GM21737 (cell line): ENCODE measurements around the gene EMX1.

Experiments
- ATAC-seq: cut with Tn5 transposase; IDR thresholded peaks from one replicate; pipeline ENCODE4 v1.9.1; 2021; ENCODE audit warnings: mild to moderate bottlenecking, moderate library complexity; ENCODE audit not compliant: unreplicated experiment

EMX1 gene

DNA sequence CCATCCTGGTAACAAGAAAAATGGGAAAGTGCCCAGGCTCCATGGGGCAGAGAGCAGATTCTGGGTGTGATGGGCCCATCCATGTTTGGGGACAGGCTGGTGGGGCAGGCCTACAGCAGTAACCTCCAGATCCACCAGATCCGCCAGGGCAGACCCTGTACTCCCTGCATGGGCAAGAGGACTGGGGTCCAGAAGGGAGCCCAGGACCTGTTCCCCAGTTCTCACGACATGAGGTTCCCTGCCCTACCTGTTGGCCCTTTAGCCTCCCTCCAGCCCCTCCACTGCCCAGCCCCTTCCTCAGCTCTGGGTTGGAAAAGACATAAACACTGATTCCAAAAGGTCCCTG lies 38.7 kb downstream of the EMX1 start:
- no peak for ATAC-seq

DNA sequence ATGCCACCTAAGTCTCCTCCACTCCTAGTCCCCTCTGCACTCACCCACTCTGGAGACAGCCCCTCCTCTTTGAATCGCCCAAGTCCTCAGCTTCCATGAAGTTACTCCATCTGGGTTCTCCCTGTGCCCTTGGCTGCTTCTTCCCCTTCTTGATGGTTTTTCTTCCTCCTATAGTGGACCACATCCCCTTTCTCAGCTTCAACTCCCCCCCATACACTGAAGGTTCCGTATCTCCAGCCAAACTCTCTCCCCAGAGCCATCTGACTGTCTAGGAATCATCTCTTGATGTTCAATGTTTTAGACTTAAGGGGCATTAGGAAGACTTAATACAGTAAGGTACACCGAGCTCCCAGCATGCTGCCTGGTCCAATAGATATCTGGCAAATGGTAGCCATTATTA lies 39.6 kb downstream of the EMX1 start:
- ATAC-seq, result no peak

DNA sequence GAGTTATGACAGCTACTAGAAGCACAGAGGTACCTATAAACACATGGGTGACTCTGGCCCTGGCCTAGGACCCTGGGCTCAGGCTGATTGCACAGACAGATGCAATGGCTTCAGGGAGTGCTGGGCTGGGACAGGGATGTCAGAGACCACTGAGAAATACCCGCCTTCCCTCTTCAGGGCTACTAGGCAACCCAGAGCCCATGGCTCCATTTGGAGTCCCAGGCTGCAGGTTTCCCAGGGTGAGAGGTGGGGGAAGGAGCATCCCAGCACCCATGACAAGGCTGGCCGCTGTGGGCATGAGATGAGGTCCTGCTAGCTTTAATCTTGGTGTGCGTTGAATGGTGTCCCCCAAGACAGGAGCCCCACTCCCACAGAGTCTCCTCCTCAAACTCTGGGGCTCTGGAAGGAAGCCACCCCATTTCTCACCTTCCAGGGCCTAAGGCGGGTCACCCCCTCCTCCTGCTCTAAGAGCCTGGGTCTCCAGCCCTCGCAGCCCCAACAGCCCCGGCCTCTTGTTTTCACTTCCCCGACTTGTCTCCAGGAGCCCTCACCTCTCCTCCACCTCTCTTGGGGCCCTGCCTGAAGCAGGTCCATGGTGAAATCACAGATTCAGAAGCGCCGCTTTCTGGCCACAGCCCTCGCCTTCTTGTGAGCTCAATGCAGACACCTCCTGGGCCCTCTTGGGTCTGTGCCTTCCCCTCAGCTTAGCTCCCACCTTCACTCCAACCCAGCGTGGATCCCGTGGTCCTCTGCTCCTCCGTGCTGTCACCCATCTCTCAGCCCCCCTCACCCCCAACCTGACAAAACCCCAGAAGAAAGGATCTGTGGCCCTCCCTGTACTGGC lies 41.4 kb downstream of the EMX1 start:
- ATAC-seq, result no peak

DNA sequence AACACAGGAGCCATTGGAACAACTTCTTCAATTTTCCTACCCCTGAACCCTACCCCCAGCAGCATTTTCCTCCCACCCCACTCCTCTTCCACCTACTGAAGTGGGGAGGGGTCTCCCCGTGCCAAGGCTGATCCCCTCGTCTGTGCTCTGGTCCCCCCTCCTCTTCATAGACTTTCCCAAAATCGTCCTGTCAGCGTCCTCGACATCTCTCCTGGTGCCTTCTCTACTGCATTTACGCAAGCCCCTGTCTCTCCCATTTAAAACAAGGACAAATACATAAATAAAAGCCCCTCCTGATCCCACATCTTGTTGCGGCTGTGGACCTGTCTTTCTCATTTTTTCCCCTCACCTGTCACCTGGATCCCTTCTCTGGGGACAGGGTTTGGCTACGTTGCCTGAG lies 42.2 kb downstream of the EMX1 start:
- no peak for ATAC-seq

DNA sequence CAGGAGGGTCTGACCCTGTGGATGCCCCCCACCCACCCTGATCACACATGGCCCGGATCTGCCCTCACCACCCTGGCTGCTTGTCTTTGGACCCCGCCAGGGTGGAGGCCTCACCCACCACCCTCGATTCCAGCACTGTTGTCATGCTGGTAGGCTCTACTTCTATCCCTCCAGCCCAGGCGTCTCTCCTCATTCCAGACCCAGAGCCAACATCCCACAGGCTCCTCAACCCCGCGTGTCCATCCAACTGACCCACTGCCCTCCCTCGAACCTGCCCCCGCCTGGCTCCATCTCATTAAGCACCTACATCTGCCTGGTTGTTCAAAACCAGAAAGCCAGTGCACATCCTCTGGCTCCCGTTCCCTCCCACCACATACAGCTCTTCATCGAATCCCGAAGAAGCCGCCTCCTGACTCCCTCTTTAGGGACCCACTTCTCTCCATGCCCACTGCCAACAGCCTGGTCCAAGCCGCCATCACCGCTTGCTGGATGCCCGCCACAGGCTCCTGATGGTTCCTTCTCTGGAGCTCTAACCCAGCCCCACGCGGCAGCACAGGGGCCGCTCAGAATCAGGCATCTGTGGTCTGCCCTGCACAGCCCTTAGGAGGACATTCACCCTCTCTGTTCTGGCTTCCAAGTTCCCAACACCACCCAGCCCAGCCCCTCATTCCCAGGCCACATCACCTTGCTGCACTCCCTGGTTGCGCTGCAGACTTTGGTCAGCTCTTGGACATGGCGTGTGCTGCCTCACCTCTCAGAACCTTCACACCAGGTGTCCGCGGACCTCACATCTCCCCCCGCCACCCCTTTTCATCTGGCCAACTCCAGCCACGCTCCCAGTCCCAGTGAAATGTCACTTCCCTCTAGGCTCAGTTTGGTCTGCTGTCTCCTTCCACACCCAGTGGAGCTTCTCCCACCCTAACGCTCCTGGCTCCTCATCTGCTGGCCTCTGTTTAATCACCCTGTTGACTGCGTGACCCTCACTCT lies 43.0 kb downstream of the EMX1 start:
- ATAC-seq, result no peak

DNA sequence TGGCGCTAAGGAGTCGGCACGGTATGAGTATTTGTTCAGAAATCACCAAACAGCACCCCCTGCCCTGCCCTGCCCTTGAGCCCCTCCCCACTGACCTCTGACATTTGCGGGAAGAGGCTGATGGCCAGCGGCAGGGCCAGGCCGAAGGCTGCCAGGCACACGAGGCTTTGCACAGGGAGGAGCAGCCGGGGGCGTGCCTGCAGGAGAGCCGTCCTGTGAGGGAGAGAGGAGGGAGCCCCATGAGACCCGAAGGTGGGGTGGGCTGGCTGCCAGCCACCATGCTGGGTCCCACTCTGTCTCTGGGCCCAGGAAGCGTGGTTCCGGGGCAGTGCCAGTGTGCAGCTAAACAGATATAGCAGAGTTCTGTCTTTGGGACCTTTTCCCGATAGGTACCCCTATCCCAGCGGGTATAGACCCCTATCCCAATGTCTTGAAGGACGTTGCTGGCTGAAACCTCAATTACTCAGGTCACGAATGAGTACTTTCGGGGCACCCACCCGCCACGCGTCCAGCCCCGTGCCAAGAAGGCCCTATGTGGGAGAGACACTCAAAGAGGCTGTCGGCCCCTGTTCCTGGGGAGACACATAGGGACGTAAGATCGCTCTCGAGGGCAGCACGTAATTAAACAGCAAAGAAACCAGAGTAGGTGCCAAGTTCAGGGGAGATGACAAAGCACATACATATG lies 43.9 kb downstream of the EMX1 start:
- no peak for ATAC-seq

DNA sequence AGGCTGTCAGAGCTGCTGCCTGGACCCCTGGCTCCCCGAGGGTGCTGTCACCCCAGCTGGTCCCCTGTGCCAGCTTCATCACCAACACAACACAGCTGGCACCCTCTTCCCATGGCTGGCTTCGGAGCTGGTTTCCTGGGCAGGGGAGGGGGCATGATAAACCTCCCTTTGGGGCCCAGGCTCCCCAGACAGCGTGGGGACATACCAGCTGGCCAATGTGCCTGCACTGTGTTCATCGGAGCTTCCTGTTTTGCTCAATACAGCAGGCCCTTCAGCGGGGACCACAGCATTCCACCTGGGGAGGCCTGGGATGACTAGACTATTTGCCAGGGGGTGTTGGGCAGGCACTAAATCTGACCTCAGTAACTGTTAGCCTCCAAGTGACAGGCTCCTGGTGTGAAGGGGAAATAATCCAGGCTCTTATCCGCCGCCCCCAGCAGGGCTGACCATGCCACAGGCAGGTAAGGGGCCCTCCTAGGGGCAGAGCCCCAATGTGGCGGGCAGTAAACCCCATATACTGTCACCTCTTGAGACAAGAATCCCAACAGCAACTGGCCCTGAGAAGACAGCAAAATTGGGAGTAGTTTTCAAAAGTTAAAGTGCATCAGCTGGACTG lies 44.6 kb downstream of the EMX1 start:
- no peak for ATAC-seq

DNA sequence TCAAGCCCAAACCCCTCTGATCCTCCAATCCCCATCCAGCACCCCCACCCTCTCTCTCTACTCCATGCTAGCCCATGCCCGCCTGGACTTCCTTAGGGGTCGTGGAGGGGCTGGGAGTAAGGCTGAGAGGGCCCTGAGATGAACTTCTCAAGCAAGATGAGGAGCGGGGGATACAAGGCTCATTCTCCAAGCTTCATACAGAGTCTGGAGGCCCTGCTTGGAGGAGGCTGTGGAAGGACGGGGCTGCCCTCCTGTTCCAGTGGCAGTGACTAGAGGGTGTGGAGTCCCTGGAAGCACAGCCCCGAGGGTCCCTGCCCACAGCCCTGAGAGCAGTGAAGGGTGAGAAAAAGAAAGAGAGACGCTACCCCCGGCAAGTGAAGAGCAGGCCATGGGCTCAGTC lies 45.6 kb downstream of the EMX1 start:
- ATAC-seq, result no peak

DNA sequence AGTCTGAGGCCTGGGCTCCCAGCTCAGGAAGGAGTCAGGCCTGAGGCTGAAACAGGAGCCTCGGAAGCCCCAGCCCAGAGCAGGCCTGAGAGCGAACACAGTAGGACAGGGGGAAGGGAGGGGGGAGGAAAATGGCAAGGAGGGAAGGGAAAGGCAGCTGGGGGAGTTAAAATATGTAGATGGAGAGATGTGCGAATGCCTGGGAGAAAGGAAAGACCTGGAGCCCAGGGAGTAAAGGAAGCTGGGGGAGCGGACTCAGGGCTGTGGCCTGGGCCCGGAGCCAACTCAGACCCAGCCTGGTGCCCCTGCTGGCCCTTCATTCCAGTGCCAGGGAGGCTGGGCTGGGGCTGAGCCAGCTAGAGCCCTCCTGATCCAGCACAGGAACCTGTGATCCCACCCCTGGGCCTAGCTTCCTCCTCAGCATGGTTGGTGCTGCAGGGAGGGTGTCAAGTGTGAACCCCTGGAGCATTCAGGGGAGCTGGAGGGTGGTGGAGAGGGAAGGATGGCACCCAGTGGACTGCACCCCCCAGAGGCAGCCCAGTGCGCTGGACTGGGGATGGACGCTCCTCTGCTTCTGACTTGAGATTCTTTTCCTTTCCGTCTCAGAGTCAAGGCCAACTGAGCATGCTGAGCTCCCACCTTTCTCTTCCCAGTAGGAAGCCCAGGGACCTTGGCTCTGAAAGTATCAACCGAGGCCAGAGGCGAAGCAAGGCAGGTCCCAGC lies 46.3 kb downstream of the EMX1 start:
- ATAC-seq, result no peak

DNA sequence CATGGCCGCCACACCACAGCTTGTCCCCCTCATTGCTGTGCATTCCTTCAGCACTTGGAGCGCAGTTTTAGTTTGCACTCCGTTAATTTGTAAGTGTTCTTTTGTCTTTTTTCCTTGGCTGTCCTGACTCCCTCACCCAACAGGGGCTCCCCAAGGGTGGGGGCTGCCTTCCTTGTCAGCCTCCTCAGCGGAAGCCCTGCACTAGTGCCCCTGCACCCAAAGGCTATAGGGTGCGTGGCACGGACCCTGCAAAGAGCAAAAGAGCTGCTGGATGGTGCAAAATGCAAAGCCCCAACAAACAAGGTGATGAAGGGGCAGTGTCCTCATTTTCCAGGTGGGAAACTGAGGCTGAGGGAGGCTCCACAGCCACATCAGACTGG lies 46.8 kb downstream of the EMX1 start:
- ATAC-seq, result no peak

DNA sequence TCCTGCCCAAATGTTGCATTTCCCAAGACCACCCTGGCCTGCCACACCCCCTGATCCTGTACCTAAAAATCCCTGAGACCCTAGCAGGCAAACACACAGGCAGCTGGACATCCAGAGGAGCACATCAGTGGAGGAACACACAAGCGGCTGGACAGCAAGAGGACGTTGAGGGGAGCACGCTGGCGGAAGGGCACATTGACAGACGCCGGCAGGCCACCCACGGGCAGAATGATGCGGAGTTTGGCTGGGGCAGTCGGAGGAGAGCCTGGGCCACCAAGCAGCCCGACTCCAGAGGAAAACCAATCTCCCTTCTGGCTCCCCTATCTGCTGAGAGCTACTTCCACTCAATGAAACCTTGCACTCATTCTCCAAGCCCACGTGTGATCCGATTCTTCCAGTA lies 47.7 kb downstream of the EMX1 start:
- no peak for ATAC-seq

DNA sequence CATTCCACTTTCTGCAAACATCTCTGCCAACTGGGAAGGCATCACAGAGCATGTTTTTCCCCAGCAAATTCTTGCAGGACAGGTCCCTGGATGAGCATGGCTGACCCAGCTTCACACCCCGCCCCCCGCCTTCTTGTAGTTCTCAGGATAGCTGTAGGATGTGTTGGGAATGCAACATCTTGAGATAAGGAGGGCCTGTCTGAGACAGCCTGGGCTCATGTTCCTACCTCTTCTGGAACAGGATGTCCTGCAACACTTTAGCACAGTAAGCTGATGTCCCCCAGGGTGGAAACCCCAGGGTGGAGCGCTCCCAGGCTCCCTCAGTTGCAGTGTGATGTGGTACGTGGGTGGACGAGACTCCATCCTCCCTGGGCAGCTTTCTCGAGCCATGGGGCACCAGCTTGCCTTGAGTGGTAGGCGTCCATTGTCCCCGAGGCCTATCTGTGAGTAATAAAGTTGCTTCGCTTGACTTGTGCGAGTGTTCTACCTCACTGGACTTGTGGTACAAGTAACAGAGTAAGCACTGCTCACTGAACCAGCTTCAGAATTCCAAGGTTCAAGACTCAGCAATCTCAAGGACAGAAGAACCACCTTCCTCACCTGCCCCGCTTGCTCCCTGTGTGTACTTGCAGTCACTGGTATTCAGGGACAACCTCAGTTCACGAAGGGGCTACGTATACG lies 48.6 kb downstream of the EMX1 start:
- ATAC-seq, result no peak

DNA sequence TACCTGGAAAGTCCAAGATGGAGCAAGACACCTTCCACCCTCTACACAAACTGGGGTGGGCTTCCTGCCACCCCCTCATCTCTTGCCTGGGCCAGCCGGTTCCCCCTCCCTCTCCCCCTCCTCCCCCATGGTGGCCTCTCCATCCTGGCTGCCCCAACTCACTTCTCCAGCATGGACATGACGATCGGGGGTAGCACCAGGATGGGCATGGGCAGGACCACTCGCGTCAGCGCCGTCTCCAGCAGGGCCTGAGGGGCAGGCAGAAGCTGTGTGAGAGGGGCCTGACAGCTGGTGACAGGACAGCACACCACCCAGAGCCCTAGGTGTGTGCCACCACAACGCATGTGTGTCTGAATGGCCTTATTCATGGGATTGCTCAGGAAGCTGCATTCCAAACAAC lies 51.0 kb downstream of the EMX1 start:
- ATAC-seq, result no peak

DNA sequence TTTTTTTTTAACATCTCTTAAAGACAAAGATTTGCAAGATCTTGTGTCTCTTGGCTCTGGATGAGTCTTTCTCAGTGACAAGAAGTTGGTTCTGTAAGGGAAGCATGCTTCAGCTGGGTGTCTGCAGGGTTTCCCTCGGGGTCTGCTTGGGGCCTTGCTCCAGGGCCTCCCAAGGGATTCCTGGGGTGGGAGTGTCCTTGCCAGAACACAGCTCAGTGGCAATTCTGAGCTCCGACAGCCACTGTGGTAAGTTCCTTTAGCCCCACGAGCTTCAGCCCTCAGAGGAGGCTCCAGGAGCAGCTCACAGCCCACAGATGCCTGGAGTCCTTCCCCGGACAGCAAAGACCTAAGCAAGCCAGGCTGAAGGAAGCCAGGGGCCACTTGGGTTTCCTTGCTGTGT lies 52.4 kb downstream of the EMX1 start:
- no peak for ATAC-seq

DNA sequence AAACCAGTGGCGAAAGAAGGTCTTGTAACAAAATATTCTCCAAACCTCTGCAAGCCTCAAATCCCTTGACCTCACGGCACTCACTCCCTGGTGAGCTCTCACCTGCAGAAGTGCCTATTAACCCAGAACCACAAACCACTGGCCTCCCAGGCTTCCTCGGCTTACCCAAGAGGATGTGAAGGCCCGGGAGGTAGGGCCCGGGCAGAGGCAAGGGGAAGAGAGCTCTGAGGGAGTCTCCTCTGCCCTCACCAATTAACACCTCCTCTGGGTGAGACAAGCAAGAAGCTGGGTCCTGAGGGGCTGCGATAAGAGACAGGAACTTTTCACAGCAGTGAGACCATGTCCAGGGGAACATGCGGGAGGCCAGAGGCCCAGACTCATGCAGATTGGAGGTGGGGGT lies 53.7 kb downstream of the EMX1 start:
- no peak for ATAC-seq

DNA sequence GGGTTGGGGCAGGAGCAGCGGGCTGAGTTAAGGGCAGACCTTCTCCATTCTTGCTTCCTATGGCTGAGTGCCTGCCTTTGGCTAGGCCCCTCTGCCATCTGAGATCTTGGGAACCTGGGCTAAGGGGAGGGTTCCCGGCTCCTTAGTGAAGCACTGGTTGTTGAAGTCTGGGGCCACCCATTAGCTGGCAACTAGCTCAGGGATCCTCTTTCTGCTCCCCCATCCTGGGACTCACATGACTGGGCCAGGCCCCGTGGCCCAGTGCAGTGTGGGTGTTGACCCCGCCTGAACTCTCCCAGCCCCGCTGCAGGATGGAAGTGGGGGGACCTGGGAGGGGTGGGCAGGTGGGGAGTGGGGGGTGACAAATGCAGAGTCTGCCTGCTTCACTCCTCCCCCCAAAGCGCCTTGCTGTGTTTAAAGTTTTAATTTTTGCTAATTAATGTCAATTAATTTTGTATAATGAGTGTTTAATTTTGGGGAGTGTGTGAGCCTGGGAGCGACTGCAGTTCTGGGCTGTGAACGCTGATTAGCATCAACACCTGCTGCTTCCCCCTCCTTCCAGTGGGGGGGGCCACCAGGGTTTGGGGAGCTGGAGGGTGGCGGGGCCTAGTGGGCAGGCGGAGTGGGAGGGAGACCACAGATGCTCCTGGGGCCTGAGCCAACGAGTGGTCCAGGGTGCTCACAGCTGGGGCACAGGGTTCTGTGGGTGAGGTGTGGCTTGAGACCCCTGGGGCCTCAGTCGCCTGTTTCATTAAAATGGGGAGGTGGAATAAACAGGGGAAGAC lies 55.2 kb downstream of the EMX1 start:
- ATAC-seq, result no peak

DNA sequence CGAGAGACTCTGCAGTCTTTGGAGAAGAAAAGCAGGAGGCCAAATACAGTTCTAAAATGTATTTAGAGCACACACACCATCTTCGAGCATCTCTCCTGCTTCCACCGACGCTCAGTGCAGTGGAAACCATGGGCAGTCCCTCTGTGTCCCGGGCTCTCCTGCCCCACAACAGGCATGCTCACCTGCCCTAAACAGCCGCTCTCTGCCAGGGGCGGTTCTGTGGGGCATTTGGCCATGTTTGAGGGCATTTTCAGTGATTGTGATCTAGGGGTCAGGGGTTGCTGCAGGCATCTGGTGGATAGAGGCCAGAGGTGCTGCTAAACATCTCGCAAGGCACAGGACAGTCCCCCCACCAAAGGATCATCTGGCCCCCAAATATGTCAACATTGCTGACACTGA lies 55.8 kb downstream of the EMX1 start:
- no peak for ATAC-seq

DNA sequence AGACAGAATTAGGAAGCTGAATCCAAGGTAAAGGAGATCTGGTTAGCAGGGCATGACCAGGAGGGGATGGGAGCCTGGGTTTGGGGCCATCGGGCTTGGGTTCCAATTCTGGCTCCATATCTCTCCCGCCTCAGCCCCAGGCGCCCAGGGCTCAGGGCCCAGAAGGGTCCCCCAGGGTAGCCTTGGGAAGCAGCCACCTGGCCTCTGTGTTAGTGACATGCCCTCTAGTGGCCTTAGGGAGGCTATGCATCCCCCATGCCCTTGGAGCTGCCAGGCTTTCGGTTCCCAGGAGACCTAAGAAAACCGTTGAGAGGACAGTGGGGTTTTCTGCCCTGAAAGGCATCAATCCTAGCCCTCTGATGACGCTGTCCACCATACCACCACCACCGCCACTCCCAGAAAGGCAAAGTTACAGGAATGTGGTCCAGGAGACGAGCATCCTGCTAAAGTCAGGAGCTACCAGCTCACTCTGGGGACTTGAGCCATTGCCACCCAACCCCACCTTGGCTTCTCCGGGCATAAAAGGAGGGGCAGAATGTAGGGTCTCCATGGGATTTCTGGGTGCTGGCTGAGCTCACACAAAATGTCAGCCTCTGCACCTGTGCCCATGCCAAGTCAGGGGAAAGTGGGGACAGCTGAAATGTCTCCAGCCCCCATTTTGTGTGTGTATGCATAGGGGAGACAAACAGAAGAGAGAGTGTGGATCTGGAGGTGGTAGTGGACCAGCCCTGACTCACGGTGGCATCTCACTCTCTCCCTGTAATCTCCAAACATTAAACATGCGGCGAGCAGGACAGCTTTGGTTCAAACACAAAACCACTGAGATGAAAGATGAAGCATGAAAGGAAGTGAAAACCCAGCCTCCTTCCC lies 56.5 kb downstream of the EMX1 start:
- ATAC-seq, result no peak
